Measurements from ENCODE around the gene CPB2. TPM values are rescaled to one million over a fixed set of nuclear protein-coding genes. Genes with fewer than 3 reads are reported as not detected.

Gene CPB2
- total and polyA plus RNA-seq, 10 donors: not detected

- WGBS, 5 donors: 14 to 28% (median 22%) methylated on average over 2 of the region's 2 CpGs
- intact Hi-C loops (cut with DNase I; ENCODE audit: low total_unique reads): no loop called here
- Histone ChIP-seq H3K27me3 (replicated peaks in 1 of 7) (no peaks in the 10 kb centered on the region), H3K9me3 (no peaks in the 10 kb centered on the region), H3K27ac (no peak overlapping the region), H3K4me1 (no peaks in the 10 kb centered on the region), H3K4me3 (no peak overlapping the region), H3K36me3 (no peaks in the 10 kb centered on the region)
- TF ChIP-seq CTCF (IDR thresholded peaks at IDR 0.05 in 8 of 11, conservative IDR thresholded peaks at IDR 0.05 in 3 of 11) (no peak), POLR2AphosphoS5 (IDR thresholded peaks at IDR 0.05) (no peak), POLR2A (IDR thresholded peaks at IDR 0.05) (no peak)
- no peak for DNase-seq
Measured at GRCh38 chr13:46079770-46080169, 25.1 kb downstream of the CPB2 start.

- intact Hi-C loops (cut with DNase I; ENCODE audit: low total_unique reads): no loop called here
- TF ChIP-seq POLR2AphosphoS5 (IDR thresholded peaks at IDR 0.05) (no peak), CTCF (IDR thresholded peaks at IDR 0.05 in 8 of 11, conservative IDR thresholded peaks at IDR 0.05 in 3 of 11) (no peak)
- H3K9me3 ChIP-seq: no peaks in the 10 kb centered on the region
- no peaks in the 10 kb centered on the region for H3K4me1 ChIP-seq
- H3K27me3 ChIP-seq (replicated peaks in 1 of 7): no peaks in the 10 kb centered on the region
- H3K27ac ChIP-seq: no peak overlapping the region
- no peak overlapping the region for H3K4me3 ChIP-seq
- no peak for DNase-seq
- H3K36me3 ChIP-seq: no peaks in the 10 kb centered on the region
- 33 to 58% (median 43%) methylated on average over 1 of the region's 1 CpG for WGBS, 5 donors
Measured at GRCh38 chr13:46077265-46077664, 27.6 kb downstream of the CPB2 start.

GRCh38 chr13:46076827-46077226 is 28.0 kb downstream of the CPB2 start:
- no peak for DNase-seq
- no peak for TF ChIP-seq CTCF (IDR thresholded peaks at IDR 0.05 in 8 of 11, conservative IDR thresholded peaks at IDR 0.05 in 3 of 11)
- TF ChIP-seq POLR2A (IDR thresholded peaks at IDR 0.05): no peak
- no peak for TF ChIP-seq POLR2AphosphoS5 (IDR thresholded peaks at IDR 0.05)
- intact Hi-C loops (cut with DNase I; ENCODE audit: low total_unique reads): no loop called here
- H3K4me3 ChIP-seq: no peak overlapping the region
- H3K9me3 ChIP-seq: no peaks in the 10 kb centered on the region
- no peaks in the 10 kb centered on the region for H3K27me3 ChIP-seq (replicated peaks in 1 of 7)
- no peaks in the 10 kb centered on the region for H3K36me3 ChIP-seq
- 64 to 94% (median 89%) methylated on average over 3 of the region's 3 CpGs for WGBS, 5 donors
- H3K27ac ChIP-seq: no peak overlapping the region
- no peaks in the 10 kb centered on the region for H3K4me1 ChIP-seq

GRCh38 chr13:46075811-46076210 is 29.0 kb downstream of the CPB2 start:
- intact Hi-C loops (cut with DNase I; ENCODE audit: low total_unique reads): no loop called here
- Histone ChIP-seq H3K27ac (no peak overlapping the region), H3K4me1 (no peaks in the 10 kb centered on the region), H3K27me3 (replicated peaks in 1 of 7) (no peaks in the 10 kb centered on the region), H3K9me3 (no peaks in the 10 kb centered on the region), H3K4me3 (no peak overlapping the region), H3K36me3 (no peaks in the 10 kb centered on the region)
- 95 to 100% (median 97%) methylated on average over 1 of the region's 1 CpG for WGBS, 5 donors
- TF ChIP-seq POLR2AphosphoS5 (IDR thresholded peaks at IDR 0.05) (no peak), POLR2A (IDR thresholded peaks at IDR 0.05) (no peak), CTCF (IDR thresholded peaks at IDR 0.05 in 8 of 11, conservative IDR thresholded peaks at IDR 0.05 in 3 of 11) (no peak)
- DNase-seq: no peak
